Measurements from ENCODE around the gene E4F1. TPM values are rescaled to one million over a fixed set of nuclear protein-coding genes. Genes with fewer than 3 reads are reported as not detected.
A peak's percentile ranks its signal among the peaks of the same experiment; 100 is the strongest.

E4F1 gene
- total and polyA plus RNA-seq, 2 of the 13 experiments (the other 11 are each of a cell fraction or from before 2014, with no cell fraction given), result 13.8 to 19.5 TPM

DNA sequence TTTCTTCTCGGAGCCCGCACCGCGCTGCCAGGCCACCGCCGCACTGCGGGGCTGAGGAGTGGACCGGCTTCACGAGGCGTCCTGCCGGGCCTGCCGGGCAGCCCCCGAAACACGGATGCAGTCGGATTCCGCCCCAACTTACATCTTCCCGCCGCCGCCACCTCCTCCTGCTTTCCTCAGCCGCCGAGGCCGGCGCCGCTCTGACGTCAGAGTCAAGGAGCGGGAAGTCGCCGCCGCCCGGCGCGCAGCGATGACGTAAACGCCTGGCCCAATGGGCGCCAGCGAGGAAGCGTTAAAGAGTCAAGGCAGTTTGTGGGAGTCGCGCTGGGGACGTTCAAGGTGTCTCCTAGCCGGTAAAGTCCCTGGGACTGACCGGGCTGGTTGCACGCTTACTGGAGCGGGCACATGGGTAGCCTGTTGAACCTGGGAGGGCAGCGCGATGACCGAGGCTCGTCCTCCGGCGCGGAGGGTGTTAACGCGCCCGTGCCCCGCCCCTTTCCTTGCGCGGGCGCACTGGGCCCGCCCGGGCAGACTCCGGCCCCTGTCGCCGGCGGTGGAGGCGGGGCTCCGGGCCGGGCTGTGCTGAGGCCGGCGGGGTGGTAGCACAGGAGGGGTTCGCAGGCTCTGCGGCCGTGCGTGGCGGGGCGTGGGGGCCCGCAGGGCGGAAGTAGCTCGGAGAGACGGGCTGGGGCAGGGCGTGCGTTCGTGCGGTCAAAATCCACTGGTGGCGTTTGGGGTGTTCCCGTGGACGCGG, 44.7 kb downstream of the E4F1 start, which contains the start of gene RNPS1 (continued):
- no peak for TF ChIP-seq ZNF75D (CRISPR knock-in tag; IDR thresholded peaks at IDR 0.05; ENCODE audit: borderline replicate concordance)
- TF ChIP-seq ZNF329 (CRISPR knock-in tag; IDR thresholded peaks at IDR 0.05; ENCODE audit: low read depth), result 0 out of 2 replicates have a peak, but pooled peaks have one; percentile 32
- TF ChIP-seq, protein P1, sequence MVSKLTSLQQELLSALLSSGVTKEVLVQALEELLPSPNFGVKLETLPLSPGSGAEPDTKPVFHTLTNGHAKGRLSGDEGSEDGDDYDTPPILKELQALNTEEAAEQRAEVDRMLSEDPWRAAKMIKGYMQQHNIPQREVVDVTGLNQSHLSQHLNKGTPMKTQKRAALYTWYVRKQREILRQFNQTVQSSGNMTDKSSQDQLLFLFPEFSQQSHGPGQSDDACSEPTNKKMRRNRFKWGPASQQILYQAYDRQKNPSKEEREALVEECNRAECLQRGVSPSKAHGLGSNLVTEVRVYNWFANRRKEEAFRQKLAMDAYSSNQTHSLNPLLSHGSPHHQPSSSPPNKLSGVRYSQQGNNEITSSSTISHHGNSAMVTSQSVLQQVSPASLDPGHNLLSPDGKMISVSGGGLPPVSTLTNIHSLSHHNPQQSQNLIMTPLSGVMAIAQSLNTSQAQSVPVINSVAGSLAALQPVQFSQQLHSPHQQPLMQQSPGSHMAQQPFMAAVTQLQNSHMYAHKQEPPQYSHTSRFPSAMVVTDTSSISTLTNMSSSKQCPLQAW (CRISPR knock-in tag; IDR thresholded peaks at IDR 0.05), result peak; percentile 88
- no peak for TF ChIP-seq HOXA7 (CRISPR knock-in tag; IDR thresholded peaks at IDR 0.05)
- TF ChIP-seq, protein P2, sequence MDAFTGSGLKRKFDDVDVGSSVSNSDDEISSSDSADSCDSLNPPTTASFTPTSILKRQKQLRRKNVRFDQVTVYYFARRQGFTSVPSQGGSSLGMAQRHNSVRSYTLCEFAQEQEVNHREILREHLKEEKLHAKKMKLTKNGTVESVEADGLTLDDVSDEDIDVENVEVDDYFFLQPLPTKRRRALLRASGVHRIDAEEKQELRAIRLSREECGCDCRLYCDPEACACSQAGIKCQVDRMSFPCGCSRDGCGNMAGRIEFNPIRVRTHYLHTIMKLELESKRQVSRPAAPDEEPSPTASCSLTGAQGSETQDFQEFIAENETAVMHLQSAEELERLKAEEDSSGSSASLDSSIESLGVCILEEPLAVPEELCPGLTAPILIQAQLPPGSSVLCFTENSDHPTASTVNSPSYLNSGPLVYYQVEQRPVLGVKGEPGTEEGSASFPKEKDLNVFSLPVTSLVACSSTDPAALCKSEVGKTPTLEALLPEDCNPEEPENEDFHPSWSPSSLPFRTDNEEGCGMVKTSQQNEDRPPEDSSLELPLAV (CRISPR knock-in tag; conservative IDR thresholded peaks at IDR 0.05; ENCODE audit: low read depth), result no peak

DNA sequence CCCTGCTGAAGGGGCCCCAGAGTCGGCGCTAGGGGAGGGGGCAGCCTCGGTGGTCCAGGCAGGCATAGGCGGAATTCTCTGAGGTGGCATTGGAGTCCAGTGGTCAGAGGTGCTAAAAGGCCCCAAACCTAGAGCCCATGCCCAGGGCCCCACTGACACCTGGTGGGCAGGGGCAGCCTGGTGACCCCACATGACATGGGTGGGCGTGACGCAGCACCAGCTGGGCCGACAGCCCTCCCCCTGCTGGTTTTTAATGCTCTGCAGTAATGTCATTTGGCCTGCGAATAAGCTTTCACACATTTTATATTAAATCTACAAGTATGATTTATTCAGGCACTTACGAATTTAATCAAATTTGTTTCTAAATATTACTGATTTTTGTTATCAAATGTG, 46.7 kb downstream of the E4F1 start:
- Histone ChIP-seq H2AFZ (ENCODE audit: low read length) (no peak overlapping the region), H3K4me2 (ENCODE audit: low read depth, low read length) (no peak overlapping the region), H3K27ac (ENCODE audit: extremely low read length, insufficient read depth, low read length) (no peak overlapping the region), H3K4me3 (replicated peaks in 1 of 3; ENCODE audit: insufficient read depth in 1 of 3, low read depth in 2 of 3, low read length in 3 of 3) (no peak overlapping the region; a peak in 1 of 6 replicates), H3K79me2 (ENCODE audit: insufficient read depth, low read length) (peaks cover 32% of the 10 kb centered on the region), H3K9ac (ENCODE audit: insufficient read depth, low read depth, low read length) (no peak overlapping the region), H4K20me1 (ENCODE audit: insufficient read depth, low read length) (peaks cover 22% of the 10 kb centered on the region), H3K27me3 (ENCODE audit: control insufficient read depth in 1 of 2, insufficient read depth in 2 of 2, low read length in 2 of 2) (no peaks in the 10 kb centered on the region), H3K36me3 (replicated peaks in 1 of 2; ENCODE audit: control insufficient read depth in 1 of 2, insufficient read depth in 2 of 2, low read length in 2 of 2) (peaks cover 0 to 2% of the 10 kb centered on the region in 2 experiments; a peak in 1 of 5 replicates), H3K4me1 (ENCODE audit: insufficient read depth, low read length) (peaks cover 29% of the 10 kb centered on the region), H3K9me3 (ENCODE audit: low read length) (no peaks in the 10 kb centered on the region)
- POLR2A ChIA-PET, result interaction anchor here (0.9 to 2.8 kb wide), 2 partner anchors 18 to 55 kb away, joined by 3 to 33 read pairs; partner anchors contain the start of genes ECI1 and PGP
- BruUV-seq (replicated peaks), result no TSS peak
- ATAC-seq (no peak), FAIRE-seq (no peak), DNase-seq (ENCODE audit: low spot score) (no peak)
- in situ Hi-C loops (cut with HindIII; ENCODE audit: extremely low pct_ligation_motif_present, low pct_unique_long_range_greater_than_20kb), result no loop called here
- WGBS (ENCODE audit: low lambda C conversion rate), result 91% methylated on average over 6 of the region's 9 CpGs
- CTCF ChIA-PET (ENCODE audit: low intra/inter-chr PET ratio, low total read pairs), result no interaction called here
- TF ChIP-seq, protein P3, sequence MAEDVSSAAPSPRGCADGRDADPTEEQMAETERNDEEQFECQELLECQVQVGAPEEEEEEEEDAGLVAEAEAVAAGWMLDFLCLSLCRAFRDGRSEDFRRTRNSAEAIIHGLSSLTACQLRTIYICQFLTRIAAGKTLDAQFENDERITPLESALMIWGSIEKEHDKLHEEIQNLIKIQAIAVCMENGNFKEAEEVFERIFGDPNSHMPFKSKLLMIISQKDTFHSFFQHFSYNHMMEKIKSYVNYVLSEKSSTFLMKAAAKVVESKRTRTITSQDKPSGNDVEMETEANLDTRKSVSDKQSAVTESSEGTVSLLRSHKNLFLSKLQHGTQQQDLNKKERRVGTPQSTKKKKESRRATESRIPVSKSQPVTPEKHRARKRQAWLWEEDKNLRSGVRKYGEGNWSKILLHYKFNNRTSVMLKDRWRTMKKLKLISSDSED (CRISPR knock-in tag; IDR thresholded peaks at IDR 0.05), result no peak
- no peak for TF ChIP-seq NBN (conservative IDR thresholded peaks at IDR 0.05)
- TF ChIP-seq MZF1 (CRISPR knock-in tag; IDR thresholded peaks at IDR 0.05; ENCODE audit: borderline replicate concordance), result no peak
- TF ChIP-seq ZNF12 (CRISPR knock-in tag; IDR thresholded peaks at IDR 0.05), result no peak
- TF ChIP-seq STAT5B (CRISPR knock-in tag; IDR thresholded peaks at IDR 0.05), result no peak
- TF ChIP-seq, protein P4, sequence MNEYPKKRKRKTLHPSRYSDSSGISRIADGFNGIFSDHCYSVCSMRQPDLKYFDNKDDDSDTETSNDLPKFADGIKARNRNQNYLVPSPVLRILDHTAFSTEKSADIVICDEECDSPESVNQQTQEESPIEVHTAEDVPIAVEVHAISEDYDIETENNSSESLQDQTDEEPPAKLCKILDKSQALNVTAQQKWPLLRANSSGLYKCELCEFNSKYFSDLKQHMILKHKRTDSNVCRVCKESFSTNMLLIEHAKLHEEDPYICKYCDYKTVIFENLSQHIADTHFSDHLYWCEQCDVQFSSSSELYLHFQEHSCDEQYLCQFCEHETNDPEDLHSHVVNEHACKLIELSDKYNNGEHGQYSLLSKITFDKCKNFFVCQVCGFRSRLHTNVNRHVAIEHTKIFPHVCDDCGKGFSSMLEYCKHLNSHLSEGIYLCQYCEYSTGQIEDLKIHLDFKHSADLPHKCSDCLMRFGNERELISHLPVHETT (CRISPR knock-in tag; conservative IDR thresholded peaks at IDR 0.05), result no peak
- intact Hi-C loops (cut with micrococcal nuclease; ENCODE audit: unreplicated experiment), result no loop called here
